Pons (tissue), 1 donor: ENCODE measurements around the gene MALL.
"Not testable (repeated sequence)": the region's sequence is repeated elsewhere in the genome, so short reads cannot be mapped to it uniquely, and the experiment has no call there.

Experiments used
- DNase-seq: peaks from one replicate; pipeline ENCODE4 v3.0.0-alpha.2; 2016; ENCODE audit warnings: low spot score

The MALL gene

GRCh38 chr2:110097506-110098220 lies 18.0 kb downstream of the MALL start:
- no peak for DNase-seq

GRCh38 chr2:110095994-110096633 lies 19.5 kb downstream of the MALL start:
- no peak for DNase-seq

- DNase-seq: not testable (repeated sequence)
Observed at GRCh38 chr2:110094884-110095534, 20.6 kb downstream of the MALL start.

- not testable (repeated sequence) for DNase-seq
Observed at GRCh38 chr2:110093924-110094323, 21.7 kb downstream of the MALL start.

- not testable (repeated sequence) for DNase-seq
Observed at GRCh38 chr2:110090164-110090563, 25.5 kb downstream of the MALL start.

- DNase-seq: not testable (repeated sequence)
Observed at GRCh38 chr2:110083757-110084156, 31.9 kb downstream of the MALL start.

- DNase-seq: not testable (repeated sequence)
Observed at GRCh38 chr2:110083162-110083561, 32.5 kb downstream of the MALL start.

- DNase-seq: not testable (repeated sequence)
Observed at GRCh38 chr2:110078104-110078503, 37.5 kb downstream of the MALL start.

- DNase-seq: not testable (repeated sequence)
Observed at GRCh38 chr2:110075896-110076295, 39.7 kb downstream of the MALL start.

GRCh38 chr2:110069869-110070268 lies 45.8 kb downstream of the MALL start:
- not testable (repeated sequence) for DNase-seq

GRCh38 chr2:110068153-110068552 lies 47.5 kb downstream of the MALL start:
- DNase-seq: not testable (repeated sequence)

GRCh38 chr2:110062332-110062731 lies 53.3 kb downstream of the MALL start:
- DNase-seq: not testable (repeated sequence)

GRCh38 chr2:110060550-110060949 lies 55.1 kb downstream of the MALL start:
- not testable (repeated sequence) for DNase-seq

GRCh38 chr2:110059694-110060358 lies 55.8 kb downstream of the MALL start:
- DNase-seq: not testable (repeated sequence)

GRCh38 chr2:110059009-110059693 lies 56.5 kb downstream of the MALL start:
- not testable (repeated sequence) for DNase-seq

- not testable (repeated sequence) for DNase-seq
Observed at GRCh38 chr2:110058034-110058433, 57.6 kb downstream of the MALL start.

GRCh38 chr2:110055819-110056408 lies 59.7 kb downstream of the MALL start:
- DNase-seq: not testable (repeated sequence)

- DNase-seq: not testable (repeated sequence)
Observed at GRCh38 chr2:110054521-110055407, 60.9 kb downstream of the MALL start.

- not testable (repeated sequence) for DNase-seq
Observed at GRCh38 chr2:110053688-110054087, 61.9 kb downstream of the MALL start.

GRCh38 chr2:110052166-110052565 lies 63.5 kb downstream of the MALL start:
- DNase-seq: not testable (repeated sequence)
